Subcutaneous adipose tissue (tissue), 4 donors: ENCODE data around the gene WDR4. TPM values are rescaled to one million over a fixed set of nuclear protein-coding genes. Genes with fewer than 3 reads are reported as not detected.

Source experiments
- total RNA-seq, 4 donors: library from RNA; depleted of rRNA; stranded (reverse); fragments of >200 nt; gene quantifications; one replicate each; pipeline ENCODE4 v1.1.0, GENCODE V29; 2016
- TF ChIP-seq, protein P1 (sequence below): fragments of 450-650 bp; IDR thresholded peaks from one replicate; pipeline ENCODE4 v1.5.1; 2016; ENCODE audit warnings: low read depth, mild to moderate bottlenecking, control low read depth, antibody characterized with exemption, moderate library complexity

The WDR4 gene
- total RNA-seq, 4 donors from 2014 or later = 5.4 to 12.8 (median 6.9) TPM

DNA sequence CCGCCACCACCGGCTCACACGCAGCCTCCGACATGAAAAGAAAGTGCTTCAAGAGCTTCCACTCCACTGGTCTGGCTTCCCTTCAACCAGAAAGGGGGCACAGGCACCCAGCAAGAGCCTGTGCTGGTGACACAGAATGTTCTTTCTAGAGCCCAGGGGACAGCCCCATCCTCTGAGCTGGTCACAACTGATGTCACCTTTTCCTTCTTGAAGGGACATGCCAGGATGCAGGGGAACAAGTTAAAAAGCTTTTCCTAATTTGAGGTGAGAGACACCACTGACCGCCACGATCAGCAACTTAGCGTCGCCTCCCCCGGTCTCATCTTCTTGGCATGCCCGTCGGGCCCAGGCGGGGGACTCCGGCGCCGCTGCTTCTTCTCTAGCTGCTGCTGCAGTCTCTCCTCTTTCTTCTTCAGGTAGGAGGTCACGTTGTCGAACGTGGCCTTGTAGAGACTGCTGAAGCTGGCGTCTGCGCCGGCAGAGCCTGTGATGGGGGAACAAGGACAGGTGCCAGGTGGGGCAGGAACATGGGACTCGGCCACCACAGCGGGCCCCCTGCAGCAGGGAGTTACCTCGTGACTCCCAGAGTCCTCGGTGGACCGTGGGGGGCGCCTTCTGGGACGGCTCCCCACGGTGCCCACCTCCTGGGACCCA, 29.5 kb downstream of the WDR4 start:
- TF ChIP-seq, protein P1, sequence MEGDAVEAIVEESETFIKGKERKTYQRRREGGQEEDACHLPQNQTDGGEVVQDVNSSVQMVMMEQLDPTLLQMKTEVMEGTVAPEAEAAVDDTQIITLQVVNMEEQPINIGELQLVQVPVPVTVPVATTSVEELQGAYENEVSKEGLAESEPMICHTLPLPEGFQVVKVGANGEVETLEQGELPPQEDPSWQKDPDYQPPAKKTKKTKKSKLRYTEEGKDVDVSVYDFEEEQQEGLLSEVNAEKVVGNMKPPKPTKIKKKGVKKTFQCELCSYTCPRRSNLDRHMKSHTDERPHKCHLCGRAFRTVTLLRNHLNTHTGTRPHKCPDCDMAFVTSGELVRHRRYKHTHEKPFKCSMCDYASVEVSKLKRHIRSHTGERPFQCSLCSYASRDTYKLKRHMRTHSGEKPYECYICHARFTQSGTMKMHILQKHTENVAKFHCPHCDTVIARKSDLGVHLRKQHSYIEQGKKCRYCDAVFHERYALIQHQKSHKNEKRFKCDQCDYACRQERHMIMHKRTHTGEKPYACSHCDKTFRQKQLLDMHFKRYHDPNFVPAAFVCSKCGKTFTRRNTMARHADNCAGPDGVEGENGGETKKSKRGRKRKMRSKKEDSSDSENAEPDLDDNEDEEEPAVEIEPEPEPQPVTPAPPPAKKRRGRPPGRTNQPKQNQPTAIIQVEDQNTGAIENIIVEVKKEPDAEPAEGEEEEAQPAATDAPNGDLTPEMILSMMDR = no peak

DNA sequence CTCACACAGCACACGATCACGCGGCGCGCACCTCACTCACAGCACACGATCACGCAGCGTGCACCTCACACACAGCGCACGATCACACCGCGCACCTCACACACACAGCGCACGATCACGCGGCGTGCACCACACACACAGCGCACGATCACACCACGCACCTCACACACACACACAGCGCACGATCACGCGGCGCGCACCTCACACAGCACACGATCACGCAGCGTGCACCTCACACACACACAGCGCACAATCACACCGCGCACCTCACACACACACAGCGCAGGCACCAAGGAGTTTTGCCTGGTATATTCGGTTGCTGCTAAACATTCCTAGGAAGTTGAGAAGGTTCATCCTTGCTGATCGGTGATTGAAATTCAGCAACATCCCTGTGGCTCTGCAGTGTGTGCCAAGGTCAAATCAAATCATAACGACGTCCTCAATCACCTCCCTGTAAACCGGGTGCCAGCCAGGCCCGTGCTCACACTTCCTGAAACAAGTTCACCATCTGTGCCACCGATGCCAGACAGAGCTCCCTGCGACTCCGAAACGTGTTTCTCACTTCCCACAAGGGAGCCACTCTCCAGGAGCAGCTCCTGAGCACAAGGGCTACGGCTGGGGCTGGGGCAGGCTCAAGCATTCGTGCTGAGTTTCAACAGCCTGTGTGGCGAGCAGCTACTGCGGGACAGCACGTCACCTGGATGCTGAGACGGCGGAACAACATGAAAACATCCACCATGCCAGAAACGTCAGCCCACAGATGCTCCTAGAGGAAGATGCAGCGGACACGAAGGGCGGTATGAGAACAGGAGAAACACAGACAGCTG, 30.2 kb downstream of the WDR4 start:
- TF ChIP-seq, protein P1 = no peak

DNA sequence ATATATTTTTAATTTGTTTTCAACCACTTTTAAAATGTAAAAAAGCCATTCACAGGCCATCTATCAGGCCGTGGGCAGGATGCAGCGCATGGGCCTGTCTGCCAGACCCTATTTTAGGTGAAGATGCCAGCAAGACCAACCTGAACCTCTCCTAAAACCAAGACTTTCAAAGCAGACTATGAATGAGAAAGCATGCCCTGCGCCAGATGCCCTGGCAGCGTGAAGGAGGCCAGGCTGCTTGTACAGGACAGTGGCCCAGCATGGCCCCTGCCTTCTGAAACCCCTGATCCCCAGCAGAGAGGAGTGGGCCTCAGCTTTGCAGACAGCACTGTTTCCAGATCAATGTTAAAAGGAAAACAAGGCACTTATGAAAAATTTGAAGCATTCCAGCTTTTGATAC, 31.6 kb downstream of the WDR4 start:
- TF ChIP-seq, protein P1 = no peak

DNA sequence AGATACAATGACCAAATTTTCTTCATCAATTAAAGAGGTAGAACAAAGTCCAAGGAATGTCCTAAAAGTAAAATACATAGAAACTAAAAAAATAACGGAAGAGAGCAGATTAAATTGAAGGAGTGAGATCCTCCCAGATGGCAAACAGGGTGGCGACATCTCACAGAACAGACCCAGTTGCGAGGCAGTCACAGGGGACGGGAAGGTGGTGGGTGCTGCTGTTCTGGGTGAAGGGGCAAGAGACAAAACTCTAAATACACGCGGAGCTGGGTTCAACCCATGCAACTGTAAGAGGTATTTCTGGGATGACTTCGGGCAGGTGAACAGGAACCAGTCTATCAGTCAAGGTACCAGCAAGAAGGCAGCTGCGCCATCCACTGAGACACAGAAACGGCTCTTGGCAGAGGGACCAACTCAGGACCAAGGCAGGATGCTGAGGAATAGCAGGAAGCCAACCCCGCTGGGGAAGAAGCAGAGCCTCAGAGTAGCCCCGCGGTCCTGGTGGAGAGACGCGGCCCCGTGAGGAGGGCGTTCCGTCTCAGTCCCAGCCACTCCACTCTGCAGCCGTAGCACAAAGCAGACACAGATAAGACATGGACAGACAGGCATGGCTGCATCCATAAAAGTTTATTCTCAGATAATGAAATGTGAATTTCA, 32.2 kb downstream of the WDR4 start:
- TF ChIP-seq, protein P1 = no peak

DNA sequence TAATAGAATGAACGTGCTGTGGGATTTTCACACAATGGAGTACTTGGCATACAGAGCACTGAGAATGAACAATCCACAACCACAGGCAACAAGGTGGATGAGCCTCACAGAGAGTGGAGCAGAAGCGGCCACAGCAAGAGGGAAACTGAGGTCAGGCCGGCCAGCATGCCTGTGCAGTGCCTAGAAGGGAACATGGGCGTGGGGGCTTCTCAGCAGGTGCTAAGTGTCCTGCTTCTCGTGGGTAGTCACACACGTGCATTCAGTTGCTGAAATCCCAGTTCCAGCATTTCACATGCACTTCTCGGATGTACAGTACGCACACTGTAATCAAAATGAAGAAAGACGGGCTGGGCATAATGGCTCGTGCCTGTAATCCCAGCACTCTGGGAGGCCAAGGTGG, 33.1 kb downstream of the WDR4 start:
- TF ChIP-seq, protein P1 = no peak

DNA sequence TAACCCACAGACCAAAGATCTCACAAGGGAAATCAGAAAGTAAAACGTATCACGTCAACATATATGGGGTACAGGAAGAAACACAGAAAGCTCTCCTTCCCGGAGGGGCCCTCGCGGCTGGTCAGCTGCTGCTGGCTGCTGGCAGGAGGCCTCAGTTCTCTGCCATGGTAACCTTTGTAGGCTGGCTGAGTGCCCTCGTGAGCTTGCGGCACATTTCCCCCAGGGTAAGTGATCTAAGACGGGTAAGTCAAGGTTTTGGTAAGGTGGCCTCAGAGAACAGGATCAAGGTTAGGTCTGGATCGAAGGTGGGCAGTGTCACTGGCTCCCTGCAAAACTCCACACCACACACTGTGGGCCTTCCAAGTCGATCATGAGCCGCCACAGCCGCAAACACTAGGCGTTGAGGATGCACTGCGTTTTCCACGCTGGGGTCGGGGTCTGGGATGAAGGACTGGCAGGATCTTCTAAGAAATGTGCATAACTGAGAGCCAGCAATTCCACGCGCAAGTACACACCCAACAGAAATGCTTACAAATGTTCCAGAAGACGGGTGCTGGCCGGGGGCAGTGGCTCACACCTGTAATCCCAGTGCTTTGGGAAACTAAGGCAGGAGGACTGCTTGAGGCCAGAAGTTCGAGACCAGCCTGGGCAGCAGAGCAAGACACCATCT, 33.9 kb downstream of the WDR4 start:
- TF ChIP-seq, protein P1 = no peak
